Stimulated activated CD4-positive, alpha-beta T cell treated with anti-CD3 and anti-CD28 coated beads, Interleukin-1b, Interleukin-23, amount 100 ng/mL, for 24 hours (primary cell): ENCODE results near the gene ABO.
"Not testable (repeated sequence)": the region's sequence is repeated elsewhere in the genome, so short reads cannot be mapped to it uniquely, and the experiment has no call there.

ENCODE experiments used
- DNase-seq, 4 experiments: peaks; one replicate each; pipeline ENCODE4 v3.0.0-alpha.2; 2020; ENCODE audit warnings: low read depth in 4 of 4, low spot score in 1 of 4

The ABO gene

GRCh38 chr9:133226219-133227171 lies 48.5 kb downstream of the ABO start:
- DNase-seq: no peak

- DNase-seq: no peak
Measured at GRCh38 chr9:133225171-133226011, 49.6 kb downstream of the ABO start.

- no peak for DNase-seq
Measured at GRCh38 chr9:133224762-133225161, 50.2 kb downstream of the ABO start.

GRCh38 chr9:133223159-133223756 lies 51.7 kb downstream of the ABO start:
- not testable (repeated sequence) for DNase-seq

GRCh38 chr9:133221994-133222393 lies 53.0 kb downstream of the ABO start:
- not testable (repeated sequence) for DNase-seq

- DNase-seq: no peak
Measured at GRCh38 chr9:133221177-133221809, 53.7 kb downstream of the ABO start.

GRCh38 chr9:133218049-133218975 lies 56.7 kb downstream of the ABO start:
- not testable (repeated sequence) for DNase-seq

GRCh38 chr9:133217333-133217988 lies 57.5 kb downstream of the ABO start:
- not testable (repeated sequence) for DNase-seq

GRCh38 chr9:133214276-133214675 lies 60.7 kb downstream of the ABO start:
- not testable (repeated sequence) for DNase-seq

- DNase-seq: no peak
Measured at GRCh38 chr9:133210609-133211008, 64.4 kb downstream of the ABO start.

- no peak for DNase-seq
Measured at GRCh38 chr9:133210202-133210532, 64.8 kb downstream of the ABO start.

GRCh38 chr9:133209327-133210201 lies 65.4 kb downstream of the ABO start:
- not testable (repeated sequence) for DNase-seq

- not testable (repeated sequence) for DNase-seq
Measured at GRCh38 chr9:133208880-133209300, 66.1 kb downstream of the ABO start, which contains the start of gene OBP2B. OBP2B (minus strand) TSS chr9:133209250; CDS start chr9:133209199, 51 bp downstream.

GRCh38 chr9:133208171-133208879 lies 66.7 kb downstream of the ABO start:
- not testable (repeated sequence) for DNase-seq

GRCh38 chr9:133207540-133208170 lies 67.3 kb downstream of the ABO start:
- DNase-seq: no peak

GRCh38 chr9:133207021-133207531 lies 67.9 kb downstream of the ABO start:
- DNase-seq: no peak
